RWPE2 (cell line): ENCODE results near the gene TBX1.
A peak's percentile ranks its signal among the peaks of the same experiment; 100 is the strongest.

Source experiments
- ATAC-seq: fragments of 200-7000 bp; cut with Tn5 transposase; 3 replicates; pipeline ENCODE4 v1.9.1; 2021; ENCODE audit warnings: low read depth
- DNase-seq: peaks from one replicate; pipeline ENCODE4 v3.0.0-alpha.2; 2020; ENCODE audit warnings: low spot score
- H3K27ac ChIP-seq: fragments of 450-650 bp; 2 replicates; pipeline ENCODE4 v1.5.1; 2017; ENCODE audit warnings: mild to moderate bottlenecking; ENCODE audit not compliant: poor library complexity, severe bottlenecking
- H3K27me3 ChIP-seq: fragments of 250-450 bp; sonication (Bioruptor Pico); 2 replicates; pipeline ENCODE4 v1.5.1; 2021; ENCODE audit warnings: mild to moderate bottlenecking, moderate library complexity; ENCODE audit not compliant: insufficient read depth, poor library complexity, severe bottlenecking
- H3K36me3 ChIP-seq: fragments of 250-450 bp; sonication (Bioruptor Pico); 2 replicates; pipeline ENCODE4 v1.5.1; 2020; ENCODE audit warnings: low read depth, mild to moderate bottlenecking, moderate library complexity
- H3K4me1 ChIP-seq: fragments of 250-450 bp; sonication (Bioruptor Pico); 2 replicates; pipeline ENCODE4 v1.5.1; 2021; ENCODE audit warnings: mild to moderate bottlenecking, moderate library complexity; ENCODE audit not compliant: insufficient read depth, poor library complexity, severe bottlenecking
- H3K4me3 ChIP-seq: fragments of 250-450 bp; sonication (Bioruptor Pico); 2 replicates; pipeline ENCODE4 v1.5.1; 2021; ENCODE audit warnings: mild to moderate bottlenecking, moderate library complexity; ENCODE audit not compliant: severe bottlenecking
- H3K9me3 ChIP-seq: fragments of 250-450 bp; sonication (Bioruptor Pico); 2 replicates; pipeline ENCODE4 v1.5.1; 2021; ENCODE audit warnings: mild to moderate bottlenecking, moderate library complexity; ENCODE audit not compliant: severe bottlenecking
- CTCF ChIP-seq: fragments of 450-650 bp; IDR thresholded peaks from one replicate; pipeline ENCODE4 v1.5.1; 2017; ENCODE audit warnings: mild to moderate bottlenecking, moderate library complexity; ENCODE audit not compliant: poor library complexity, severe bottlenecking

The TBX1 gene

DNA sequence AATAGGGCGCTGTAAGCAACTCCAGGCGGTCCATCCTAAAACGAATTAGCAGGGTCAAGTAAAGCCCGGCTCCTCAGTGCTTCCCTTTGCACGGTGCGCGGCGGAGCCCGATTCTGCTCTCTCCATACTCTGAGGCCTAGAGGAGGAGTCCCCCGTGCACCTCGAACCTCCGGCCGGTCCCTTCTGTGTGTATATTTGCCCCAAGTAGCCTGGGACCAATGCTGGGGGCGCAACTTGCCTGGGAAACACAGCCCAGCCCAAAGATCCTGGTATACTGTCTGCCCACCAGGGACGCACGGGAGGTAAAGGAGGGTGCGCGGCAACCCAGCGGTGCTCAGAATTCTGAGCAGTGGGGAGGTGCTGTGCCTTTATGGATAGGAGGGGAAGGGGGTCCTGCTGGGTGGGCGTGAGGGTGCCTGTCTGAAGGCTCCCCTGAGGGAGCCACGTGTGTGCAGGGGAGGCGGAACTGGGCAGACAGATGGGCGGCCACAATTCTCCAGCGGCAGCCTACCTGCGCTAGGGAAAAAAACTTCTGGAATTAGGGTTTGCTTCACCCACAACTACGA, 4.8 kb upstream of the TBX1 start:
- peaks cover 7% of the 10 kb centered on the region for H3K4me1 ChIP-seq
- no peak overlapping the region for H3K4me3 ChIP-seq
- no peak for TF ChIP-seq CTCF
- peaks cover 35% of the 10 kb centered on the region for H3K27me3 ChIP-seq
- H3K27ac ChIP-seq = no peak overlapping the region
- H3K9me3 ChIP-seq = no peaks in the 10 kb centered on the region
- DNase-seq (no peak), ATAC-seq (no peak)
- H3K36me3 ChIP-seq = no peaks in the 10 kb centered on the region

DNA sequence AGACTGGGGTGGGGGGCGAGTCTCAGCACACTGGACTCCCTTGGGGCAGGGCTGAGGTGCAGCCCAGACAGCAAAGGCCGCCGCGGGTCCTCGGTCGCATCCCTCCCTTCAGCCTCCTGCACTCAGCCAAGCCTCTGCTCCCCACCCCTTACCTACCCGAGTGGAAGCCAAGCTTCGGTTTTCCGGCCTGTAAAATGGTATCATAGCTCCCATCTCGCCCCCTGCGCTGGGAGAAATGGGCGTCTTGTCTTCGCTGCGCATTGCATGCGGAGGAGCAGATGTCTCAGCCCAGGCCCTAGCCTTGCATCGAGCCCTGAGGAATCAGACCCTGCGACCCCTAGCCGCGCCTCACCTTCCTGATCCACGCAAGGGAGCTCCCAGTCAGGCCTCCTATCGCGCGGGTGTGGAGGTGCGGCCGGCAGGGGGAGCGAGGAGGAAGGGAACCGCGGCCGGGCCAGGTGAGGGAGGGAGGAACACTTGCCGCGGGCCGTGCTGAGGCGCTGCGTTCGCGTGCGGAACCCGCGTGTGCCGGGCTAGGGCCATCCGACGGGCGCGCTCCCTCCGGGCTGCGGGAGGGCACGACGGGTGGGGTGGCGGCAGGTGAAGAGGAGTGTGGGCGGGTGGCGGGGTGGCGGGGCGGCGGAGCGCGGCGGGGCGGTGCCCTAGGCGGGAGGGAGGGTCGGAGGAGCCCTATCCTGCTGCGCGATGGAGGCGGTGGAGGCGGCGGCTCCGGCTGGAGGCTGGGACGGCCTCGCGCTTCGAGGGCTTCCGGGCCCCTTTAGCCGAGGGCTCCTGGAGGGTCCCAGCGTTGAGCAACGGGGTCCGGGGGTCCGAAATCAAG, 4.1 kb upstream of the TBX1 start:
- Histone ChIP-seq H3K27me3 (peaks cover 35% of the 10 kb centered on the region), H3K27ac (no peak overlapping the region), H3K4me1 (no peaks in the 10 kb centered on the region), H3K9me3 (no peaks in the 10 kb centered on the region), H3K4me3 (peak overlapping the region; percentile 2), H3K36me3 (no peaks in the 10 kb centered on the region)
- peak; percentile 81 for TF ChIP-seq CTCF
- peak; percentile 74 for ATAC-seq
- DNase-seq = no peak

- no peak overlapping the region for H3K27ac ChIP-seq
- no peaks in the 10 kb centered on the region for H3K4me1 ChIP-seq
- peaks cover 35% of the 10 kb centered on the region for H3K27me3 ChIP-seq
- no peaks in the 10 kb centered on the region for H3K9me3 ChIP-seq
- TF ChIP-seq CTCF = no peak
- DNase-seq (no peak), ATAC-seq (peak; percentile 19; the same call in 1 of the 3 replicates)
- H3K36me3 ChIP-seq = no peaks in the 10 kb centered on the region
- H3K4me3 ChIP-seq = no peak overlapping the region
Observed at GRCh38 chr22:19757140-19757984, 3.2 kb upstream of the TBX1 start.

DNA sequence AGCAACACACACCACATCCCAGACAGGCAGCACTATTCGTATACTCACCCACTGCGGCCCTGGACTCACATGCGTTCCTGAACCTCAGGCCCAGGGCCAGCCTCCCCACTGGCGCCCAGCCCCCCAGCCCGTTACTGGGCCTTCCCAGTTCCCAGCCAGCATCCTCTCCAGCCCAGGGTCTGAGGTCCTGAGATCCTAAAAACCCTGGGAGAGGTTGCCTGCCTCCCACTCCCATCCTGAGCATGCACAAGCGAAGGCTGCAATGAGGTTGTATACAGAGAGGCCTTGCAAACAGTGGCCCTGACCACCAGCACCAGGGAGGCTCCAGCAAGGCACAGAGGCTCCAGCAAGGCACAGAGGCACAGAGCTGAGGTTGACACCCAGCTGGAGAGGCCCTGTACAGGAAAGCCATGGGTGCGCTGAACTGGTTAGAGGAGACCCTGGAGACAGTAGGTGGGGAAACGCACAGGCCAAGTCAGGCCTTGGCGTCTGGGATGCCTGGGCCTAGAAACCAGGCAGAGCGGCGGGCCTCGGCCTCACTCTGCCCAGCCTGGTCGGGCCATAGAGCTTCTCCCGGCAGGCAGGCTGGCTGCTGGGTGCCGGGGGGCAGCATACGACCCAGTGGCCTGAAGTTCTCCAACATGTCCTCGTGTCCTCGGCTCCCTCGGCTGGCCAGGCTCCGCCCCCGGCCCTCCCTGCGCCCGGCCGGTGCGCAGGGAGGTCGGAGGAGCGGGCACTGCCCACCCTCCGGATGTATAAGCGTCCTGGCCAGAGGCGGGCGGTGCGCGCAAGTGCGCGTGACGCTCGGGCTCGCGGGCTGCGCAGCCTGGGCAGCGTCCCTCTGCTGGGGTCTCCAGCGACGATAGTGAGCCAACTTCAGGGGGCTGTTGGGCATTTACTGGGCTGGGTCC, 2.3 kb upstream of the TBX1 start:
- no peak for TF ChIP-seq CTCF
- ATAC-seq (no peak), DNase-seq (no peak)
- no peak overlapping the region for H3K4me3 ChIP-seq
- H3K9me3 ChIP-seq = no peaks in the 10 kb centered on the region
- peaks cover 35% of the 10 kb centered on the region for H3K27me3 ChIP-seq
- no peaks in the 10 kb centered on the region for H3K4me1 ChIP-seq
- no peaks in the 10 kb centered on the region for H3K36me3 ChIP-seq
- H3K27ac ChIP-seq = no peak overlapping the region
